GM12873 (cell line): ENCODE measurements around the gene RSU1.

Experiments used
- TF ChIP-seq, protein P1 (sequence below): IDR thresholded peaks from 2 replicates; pipeline ENCODE4 v1.5.1; 2012; ENCODE audit warnings: low read depth, mild to moderate bottlenecking, moderate library complexity, low read length, control low read depth; ENCODE audit not compliant: insufficient read depth; ENCODE audit errors: missing control alignments

RSU1 gene

DNA sequence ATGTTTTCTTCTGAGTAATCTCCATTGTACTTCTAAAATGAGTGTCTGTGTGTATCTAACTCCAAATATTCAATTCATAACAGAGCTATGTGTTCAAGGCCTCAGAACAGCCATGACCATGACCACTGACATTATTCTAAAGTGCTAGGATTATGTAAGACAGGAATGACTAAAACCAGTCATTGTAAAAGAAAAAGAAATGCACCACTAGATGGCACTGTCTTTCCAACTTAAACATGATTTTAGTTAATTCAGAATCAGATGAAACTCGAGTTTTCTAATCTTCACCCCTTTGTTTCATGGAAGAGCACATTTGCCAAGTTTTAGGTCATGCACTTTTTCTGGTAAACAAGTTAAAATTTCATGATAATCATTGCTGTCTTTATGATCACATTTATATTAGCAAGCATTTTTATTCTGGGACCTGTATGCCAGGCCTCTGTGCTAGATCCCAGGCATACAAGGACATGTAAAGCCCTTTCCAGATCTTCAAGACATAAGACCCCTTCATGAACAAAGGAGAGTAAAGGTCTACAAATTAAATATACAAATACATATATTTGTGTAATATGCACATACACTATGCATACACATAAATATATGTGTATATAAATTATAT is 26.1 kb upstream of the RSU1 start:
- TF ChIP-seq, protein P1, sequence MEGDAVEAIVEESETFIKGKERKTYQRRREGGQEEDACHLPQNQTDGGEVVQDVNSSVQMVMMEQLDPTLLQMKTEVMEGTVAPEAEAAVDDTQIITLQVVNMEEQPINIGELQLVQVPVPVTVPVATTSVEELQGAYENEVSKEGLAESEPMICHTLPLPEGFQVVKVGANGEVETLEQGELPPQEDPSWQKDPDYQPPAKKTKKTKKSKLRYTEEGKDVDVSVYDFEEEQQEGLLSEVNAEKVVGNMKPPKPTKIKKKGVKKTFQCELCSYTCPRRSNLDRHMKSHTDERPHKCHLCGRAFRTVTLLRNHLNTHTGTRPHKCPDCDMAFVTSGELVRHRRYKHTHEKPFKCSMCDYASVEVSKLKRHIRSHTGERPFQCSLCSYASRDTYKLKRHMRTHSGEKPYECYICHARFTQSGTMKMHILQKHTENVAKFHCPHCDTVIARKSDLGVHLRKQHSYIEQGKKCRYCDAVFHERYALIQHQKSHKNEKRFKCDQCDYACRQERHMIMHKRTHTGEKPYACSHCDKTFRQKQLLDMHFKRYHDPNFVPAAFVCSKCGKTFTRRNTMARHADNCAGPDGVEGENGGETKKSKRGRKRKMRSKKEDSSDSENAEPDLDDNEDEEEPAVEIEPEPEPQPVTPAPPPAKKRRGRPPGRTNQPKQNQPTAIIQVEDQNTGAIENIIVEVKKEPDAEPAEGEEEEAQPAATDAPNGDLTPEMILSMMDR, result peak; percentile 43

DNA sequence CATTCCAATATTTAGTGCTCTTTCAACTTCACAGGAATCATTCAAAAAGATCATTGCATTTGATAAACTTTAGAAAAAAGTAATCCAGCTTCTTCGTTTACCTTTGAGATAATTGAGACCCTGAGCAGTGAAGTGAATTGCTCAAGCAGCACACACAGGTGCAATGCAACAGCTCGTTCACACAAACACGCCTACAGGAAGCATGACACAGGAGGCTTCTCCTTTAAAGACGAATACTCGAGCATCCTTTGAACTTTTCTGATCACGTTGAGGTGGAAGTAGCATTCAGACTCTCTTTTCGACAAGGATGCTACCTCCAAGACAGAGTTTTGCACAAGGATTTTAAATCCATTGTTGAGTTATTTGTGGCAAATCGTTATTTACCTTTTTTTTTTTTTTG is 18.0 kb upstream of the RSU1 start:
- TF ChIP-seq, protein P1, result no peak

DNA sequence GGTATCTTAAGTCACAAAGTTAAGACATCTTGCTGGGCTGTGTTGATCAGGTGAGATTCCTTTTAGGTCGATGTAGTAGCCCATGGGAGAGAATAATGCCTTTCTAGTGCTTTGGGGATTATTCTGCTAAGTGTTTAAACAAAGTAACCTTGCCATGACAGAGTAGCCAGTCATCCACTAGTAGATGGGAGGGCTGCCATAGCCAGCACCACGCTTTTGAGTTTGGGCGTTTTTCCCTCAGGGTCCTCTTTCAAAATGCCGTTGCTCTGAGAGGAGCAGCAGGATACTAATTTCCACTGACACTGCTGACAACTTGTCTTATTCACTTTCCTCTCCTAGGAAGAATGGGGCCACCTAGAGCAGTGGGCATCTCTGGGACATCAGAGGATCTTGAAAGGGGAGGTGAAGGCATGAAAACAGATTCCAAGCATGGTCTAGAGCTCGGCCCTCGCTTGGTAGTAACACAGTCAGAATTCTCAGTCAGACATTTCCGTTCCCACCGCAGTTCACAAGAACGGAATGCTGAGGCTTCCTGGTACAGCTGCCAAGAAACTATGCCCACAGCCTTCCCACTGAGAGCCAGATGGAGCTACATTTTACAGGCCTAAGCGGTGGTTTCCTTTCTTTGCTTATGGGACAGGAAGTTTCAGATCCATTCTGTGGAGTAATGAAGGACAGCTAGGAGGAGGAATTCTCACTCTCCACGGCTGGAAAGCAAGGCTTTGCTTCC is 15.3 kb upstream of the RSU1 start:
- TF ChIP-seq, protein P1, result no peak

DNA sequence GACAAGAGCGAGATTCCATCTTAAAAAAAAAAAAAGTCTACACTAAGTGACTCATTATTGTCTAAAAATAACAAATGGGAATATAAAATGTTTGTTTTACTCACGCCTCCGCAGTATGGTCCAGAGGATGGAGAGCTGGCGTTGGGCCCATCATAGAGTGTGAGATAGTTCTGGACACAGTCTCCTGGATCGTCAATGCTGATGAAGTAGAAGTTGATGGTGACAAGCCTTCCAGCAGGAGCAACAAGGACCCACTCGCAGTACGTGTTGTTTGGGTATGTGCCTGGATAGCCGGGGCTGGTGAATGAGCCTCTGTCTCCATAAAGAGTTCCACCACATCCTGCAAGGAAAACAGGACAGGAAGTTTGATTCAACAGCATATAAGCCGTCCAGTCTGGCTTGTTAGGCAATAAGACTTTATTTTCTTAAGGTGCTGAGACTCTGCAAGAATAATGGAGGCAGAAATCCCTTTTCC is 11.5 kb upstream of the RSU1 start:
- TF ChIP-seq, protein P1, result no peak

DNA sequence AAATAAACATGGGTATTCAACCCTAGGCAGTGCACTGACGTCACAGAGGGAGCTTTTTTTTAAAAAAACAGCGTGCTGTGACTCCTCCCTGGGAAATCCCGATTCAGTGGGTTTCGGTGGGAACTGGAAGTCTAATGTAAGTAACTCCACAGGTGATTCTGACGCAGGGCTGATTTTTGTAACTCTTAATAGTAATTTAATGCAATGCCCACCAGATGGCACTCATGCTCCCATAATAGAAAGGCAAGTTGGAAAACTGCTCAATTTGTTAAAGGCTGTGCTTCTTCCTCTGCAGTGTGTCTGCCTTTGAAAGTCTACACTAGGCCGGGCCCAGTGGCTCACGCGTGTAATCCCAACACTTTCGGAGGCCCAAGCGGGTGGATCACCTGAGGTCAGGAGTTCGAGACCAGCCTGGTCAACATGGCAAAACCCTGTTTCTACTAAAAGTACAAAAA is 10.9 kb upstream of the RSU1 start:
- TF ChIP-seq, protein P1, result peak; percentile 65

DNA sequence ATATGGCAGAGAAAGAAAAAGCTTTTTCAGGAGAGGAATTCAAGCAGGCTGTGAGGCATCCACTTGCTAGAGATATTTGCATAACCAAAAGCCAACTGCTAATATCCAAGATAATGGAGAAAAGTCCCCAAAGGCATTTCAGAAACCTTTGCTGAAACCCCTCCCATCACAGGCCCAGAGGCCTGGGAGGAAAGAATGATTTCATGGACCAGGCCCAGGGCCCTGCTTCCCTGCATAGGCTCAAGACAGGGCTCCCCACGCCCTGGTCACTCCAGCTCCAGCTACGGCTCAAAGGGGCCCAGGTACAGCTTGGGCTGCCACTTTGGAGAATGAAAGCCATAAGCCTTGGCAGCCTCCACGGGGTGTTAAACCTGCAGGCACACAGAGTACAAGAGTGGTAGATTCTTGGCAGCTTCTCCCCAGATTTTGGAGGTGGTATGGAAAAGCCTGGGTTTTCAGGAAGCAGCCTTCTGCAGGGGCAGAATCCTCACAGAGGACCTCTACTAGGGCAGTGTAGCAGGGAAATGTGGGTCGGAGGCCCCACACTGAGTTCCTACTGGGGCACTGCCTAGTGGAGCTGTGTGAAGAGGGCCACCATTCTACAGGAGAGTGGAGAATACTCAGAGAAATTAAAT is 5.6 kb upstream of the RSU1 start:
- TF ChIP-seq, protein P1, result no peak

DNA sequence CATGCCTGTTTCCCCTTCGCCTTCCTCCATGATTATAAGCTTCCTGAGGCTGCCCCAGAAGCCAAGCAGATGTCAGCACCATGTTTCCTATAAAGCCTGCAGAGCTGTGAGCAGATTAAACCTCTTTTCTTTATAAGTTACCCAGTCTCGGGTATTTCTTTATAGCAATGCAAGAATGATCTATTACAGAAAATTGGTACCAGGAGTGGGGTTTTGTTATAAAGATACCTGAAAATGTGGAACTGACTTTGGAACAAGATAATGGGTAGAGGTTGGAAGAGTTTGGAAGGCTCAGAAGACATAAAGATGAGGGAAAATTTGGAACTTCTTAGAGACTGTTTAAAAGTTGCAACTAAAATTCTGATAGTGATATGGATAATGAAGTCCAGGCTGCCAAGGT is 4.8 kb upstream of the RSU1 start:
- TF ChIP-seq, protein P1, result no peak
